ENCODE data around the gene HBG1.

Gene HBG1

DNA sequence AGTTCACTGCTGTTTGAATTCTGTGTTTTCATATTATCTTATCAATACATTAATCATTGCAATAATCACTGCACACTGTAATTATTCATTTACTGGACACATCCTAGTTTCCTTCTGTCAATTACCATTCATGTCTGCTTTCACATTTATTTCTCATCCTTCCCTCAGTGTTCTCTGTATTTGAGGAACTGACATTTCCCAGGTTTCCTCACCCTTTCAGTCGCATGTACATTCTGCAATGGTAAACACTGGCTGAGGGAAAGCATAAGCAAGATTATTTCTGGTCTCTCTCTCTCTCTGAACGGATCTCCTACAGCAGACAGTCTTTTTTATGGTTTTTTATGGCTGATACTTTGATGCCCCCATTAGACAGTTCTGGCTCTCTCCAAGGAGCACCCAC lies 11.2 kb downstream of the HBG1 start:
- Histone ChIP-seq H3K27me3 (no peaks in the 10 kb centered on the region), H3K4me1 (peaks cover 11% of the 10 kb centered on the region), H3K4me3 (no peak overlapping the region)

DNA sequence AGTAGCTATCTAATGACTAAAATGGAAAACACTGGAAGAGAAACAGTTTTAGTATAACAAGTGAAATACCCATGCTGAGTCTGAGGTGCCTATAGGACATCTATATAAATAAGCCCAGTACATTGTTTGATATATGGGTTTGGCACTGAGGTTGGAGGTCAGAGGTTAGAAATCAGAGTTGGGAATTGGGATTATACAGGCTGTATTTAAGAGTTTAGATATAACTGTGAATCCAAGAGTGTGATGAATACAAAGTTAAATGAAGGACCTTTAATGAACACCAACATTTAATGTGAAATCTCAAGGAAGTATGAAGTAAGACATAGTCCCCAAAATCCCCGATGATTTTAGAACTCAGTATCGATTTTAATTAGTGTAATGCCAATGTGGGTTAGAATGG lies 12.2 kb downstream of the HBG1 start:
- Histone ChIP-seq H3K4me2 (no peak overlapping the region), H3K4me1 (peaks cover 11% of the 10 kb centered on the region), H3K36me3 (no peaks in the 10 kb centered on the region), H3K4me3 (no peak overlapping the region), H3K27ac (no peak overlapping the region), H3K27me3 (no peaks in the 10 kb centered on the region), H3K9ac (no peak overlapping the region), H3K9me3 (no peaks in the 10 kb centered on the region), H4K20me1 (no peaks in the 10 kb centered on the region)
- no peak for TF ChIP-seq Cebpa-rat (IDR thresholded peaks at IDR 0.05)

More for the DNA sequence above, 11.2 kb downstream of the HBG1 start:
- Histone ChIP-seq H4K20me1 (no peaks in the 10 kb centered on the region), H3K36me3 (no peaks in the 10 kb centered on the region), H3K4me2 (no peak overlapping the region), H3K9me3 (no peaks in the 10 kb centered on the region), H3K9ac (no peak overlapping the region), H3K27ac (no peak overlapping the region)
- TF ChIP-seq Cebpa-rat (IDR thresholded peaks at IDR 0.05) = no peak

DNA sequence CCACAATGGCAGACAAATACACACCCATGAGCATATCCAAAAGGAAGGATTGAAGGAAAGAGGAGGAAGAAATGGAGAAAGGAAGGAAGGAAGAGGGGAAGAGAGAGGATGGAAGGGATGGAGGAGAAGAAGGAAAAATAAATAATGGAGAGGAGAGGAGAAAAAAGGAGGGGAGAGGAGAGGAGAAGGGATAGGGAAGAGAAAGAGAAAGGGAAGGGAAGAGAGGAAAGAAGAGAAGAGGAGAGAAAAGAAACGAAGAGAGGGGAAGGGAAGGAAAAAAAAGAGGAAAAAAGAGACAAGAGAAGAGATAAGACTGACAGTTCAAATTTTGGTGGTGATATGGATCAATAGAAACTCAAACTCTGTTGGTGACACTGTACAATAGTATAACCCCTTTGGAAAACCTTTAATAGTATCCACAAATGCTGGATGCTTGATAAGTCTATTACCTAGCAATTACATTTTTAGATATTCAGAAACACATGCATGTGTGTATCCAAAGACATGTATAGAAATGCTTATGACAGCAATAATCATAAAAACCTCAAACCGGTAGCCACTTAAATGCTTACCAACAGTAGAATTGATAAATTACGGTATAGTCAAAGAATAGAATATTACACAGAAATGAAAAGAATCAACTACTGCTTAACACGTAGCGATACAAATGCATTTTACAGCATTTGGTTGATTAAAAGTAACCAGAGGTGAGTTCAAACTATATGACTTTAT lies 14.1 kb downstream of the HBG1 start:
- no peak overlapping the region for H3K4me3 ChIP-seq
- H3K27me3 ChIP-seq = no peaks in the 10 kb centered on the region
- no peaks in the 10 kb centered on the region for H3K36me3 ChIP-seq
- H3K9me3 ChIP-seq = no peaks in the 10 kb centered on the region
- peaks cover 11% of the 10 kb centered on the region for H3K4me1 ChIP-seq
- no peak overlapping the region for H3K27ac ChIP-seq
- no peak overlapping the region for H3K4me2 ChIP-seq
- H3K9ac ChIP-seq = no peak overlapping the region
- H4K20me1 ChIP-seq = no peaks in the 10 kb centered on the region
- no peak for TF ChIP-seq Cebpa-rat (IDR thresholded peaks at IDR 0.05)

DNA sequence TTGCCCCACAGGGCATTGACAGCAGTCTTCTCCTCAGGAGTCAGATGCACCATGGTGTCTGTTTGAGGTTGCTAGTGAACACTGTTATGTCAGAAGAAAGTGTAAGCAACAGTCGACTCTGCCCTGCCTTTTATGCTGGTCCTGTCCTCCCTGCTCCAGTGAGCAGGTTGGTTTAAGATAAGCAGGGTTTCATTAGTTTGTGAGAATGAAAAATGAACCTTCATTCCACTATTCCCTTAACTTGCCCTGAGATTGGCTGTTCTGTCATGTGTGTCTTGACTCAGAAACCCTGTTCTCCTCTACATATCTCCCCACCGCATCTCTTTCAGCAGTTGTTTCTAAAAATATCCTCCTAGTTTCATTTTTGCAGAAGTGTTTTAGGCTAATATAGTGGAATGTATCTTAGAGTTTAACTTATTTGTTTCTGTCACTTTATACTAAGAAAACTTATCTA lies 15.2 kb downstream of the HBG1 start, which contains the start of gene HBD:
Gene HBD, minus strand, starts transcription at position 103 of the 454 bp plus-strand sequence. Its CDS starts 50 bp downstream, at position 53.
- H3K9ac ChIP-seq = no peak within 1 kb of the TSS
- no peaks in the 10 kb centered on the region for H3K9me3 ChIP-seq
- TF ChIP-seq Cebpa-rat (IDR thresholded peaks at IDR 0.05) = no peak
- H3K27ac ChIP-seq = no peak within 1 kb of the TSS
- peaks cover 11% of the 10 kb centered on the region for H3K4me1 ChIP-seq
- H3K4me3 ChIP-seq = no peak within 1 kb of the TSS
- no peaks in the 10 kb centered on the region for H3K27me3 ChIP-seq
- H3K36me3 ChIP-seq = no peaks in the 10 kb centered on the region
- H3K4me2 ChIP-seq = peak within 1 kb of the TSS; percentile 56
- no peaks in the 10 kb centered on the region for H4K20me1 ChIP-seq

DNA sequence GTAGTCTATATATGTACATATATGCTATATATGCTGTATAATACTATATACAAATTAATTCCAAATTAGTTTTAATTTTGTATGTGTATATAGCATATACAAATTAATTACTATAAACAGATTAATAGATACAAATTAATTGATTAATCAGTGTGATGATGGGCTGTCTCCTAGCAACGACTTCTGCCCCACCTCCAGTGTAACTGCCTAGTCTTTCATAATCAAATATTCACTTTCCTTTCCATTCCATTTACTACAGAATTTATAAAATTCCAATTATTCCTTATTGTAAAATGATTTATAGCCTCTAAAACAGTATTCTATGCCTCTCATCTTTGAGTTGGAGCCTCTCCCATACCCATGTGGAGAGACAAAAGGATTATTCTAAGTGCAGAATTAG lies 16.4 kb downstream of the HBG1 start:
- Histone ChIP-seq H3K27me3 (no peaks in the 10 kb centered on the region), H4K20me1 (no peaks in the 10 kb centered on the region), H3K9me3 (no peaks in the 10 kb centered on the region), H3K9ac (no peak overlapping the region), H3K4me3 (no peak overlapping the region), H3K27ac (no peak overlapping the region), H3K36me3 (no peaks in the 10 kb centered on the region), H3K4me2 (no peak overlapping the region), H3K4me1 (peaks cover 11% of the 10 kb centered on the region)
- TF ChIP-seq Cebpa-rat (IDR thresholded peaks at IDR 0.05) = no peak

DNA sequence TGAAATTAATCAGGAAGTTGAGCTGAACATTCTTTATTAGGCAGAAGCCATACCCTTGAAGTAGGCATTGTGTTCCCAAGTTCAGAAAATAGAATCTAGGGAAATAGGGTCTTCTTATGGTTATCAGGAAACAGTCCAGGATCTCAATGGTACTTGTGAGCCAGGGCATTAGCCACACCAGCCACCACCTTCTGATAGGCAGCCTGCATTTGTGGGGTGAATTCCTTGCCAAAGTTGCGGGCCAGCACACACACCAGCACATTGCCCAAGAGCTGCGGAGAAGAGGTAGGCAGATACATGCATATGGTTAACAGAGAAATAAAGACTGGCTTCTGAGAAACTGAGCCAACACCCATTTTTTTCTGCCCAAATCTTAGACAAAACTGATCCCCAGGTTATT lies 16.8 kb downstream of the HBG1 start:
- Histone ChIP-seq H4K20me1 (no peaks in the 10 kb centered on the region), H3K36me3 (no peaks in the 10 kb centered on the region), H3K4me2 (no peak overlapping the region), H3K9ac (no peak overlapping the region), H3K4me1 (peaks cover 11% of the 10 kb centered on the region), H3K9me3 (no peaks in the 10 kb centered on the region), H3K4me3 (no peak overlapping the region), H3K27me3 (no peaks in the 10 kb centered on the region), H3K27ac (no peak overlapping the region)
- TF ChIP-seq Cebpa-rat (IDR thresholded peaks at IDR 0.05) = no peak

DNA sequence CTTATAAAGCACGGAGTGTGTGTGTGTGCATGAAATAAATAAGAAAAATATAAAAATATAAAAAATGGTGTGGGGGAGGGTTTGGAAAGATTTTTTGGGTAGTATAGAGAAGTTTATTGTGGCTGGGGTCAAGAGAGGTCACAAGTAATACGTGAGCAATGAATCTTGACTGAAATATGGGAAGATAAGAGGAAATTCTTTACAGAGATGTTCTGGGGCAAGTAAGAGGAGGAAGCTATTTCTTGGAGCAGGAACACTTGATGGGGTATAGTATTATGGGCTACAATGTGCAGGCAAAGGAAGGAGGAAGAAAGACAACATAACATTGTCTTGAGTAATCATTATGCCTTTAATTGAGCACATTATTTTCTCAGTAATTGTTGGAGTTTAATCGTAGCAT lies 17.5 kb downstream of the HBG1 start:
- no peak for TF ChIP-seq Cebpa-rat (IDR thresholded peaks at IDR 0.05)
- Histone ChIP-seq H4K20me1 (no peaks in the 10 kb centered on the region), H3K27me3 (no peaks in the 10 kb centered on the region), H3K36me3 (no peaks in the 10 kb centered on the region), H3K9me3 (no peaks in the 10 kb centered on the region), H3K27ac (no peak overlapping the region), H3K4me1 (peaks cover 11% of the 10 kb centered on the region), H3K4me2 (no peak overlapping the region), H3K9ac (no peak overlapping the region), H3K4me3 (no peak overlapping the region)

DNA sequence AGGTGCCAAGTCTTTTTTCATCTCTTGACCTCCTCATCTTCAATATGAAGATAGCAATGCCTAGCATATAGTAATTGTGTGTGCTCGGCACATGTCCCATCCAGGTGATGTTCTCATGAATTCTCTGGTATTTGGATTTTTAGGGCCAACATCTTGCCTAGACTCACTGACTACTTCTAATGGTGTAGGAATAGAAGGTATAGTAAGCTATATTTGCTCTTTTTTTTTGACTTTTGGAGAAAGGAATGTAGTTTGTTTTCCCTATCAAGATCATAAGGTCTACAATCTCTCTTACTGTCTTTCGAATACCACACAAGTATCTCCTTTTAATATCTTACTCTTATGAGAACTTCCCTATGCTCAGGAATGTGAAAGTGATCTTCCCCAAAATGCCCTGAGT lies 18.5 kb downstream of the HBG1 start:
- Histone ChIP-seq H3K4me3 (no peak overlapping the region), H3K27ac (no peak overlapping the region), H4K20me1 (no peaks in the 10 kb centered on the region), H3K9me3 (no peaks in the 10 kb centered on the region), H3K27me3 (no peaks in the 10 kb centered on the region), H3K4me2 (no peak overlapping the region), H3K4me1 (peaks cover 11% of the 10 kb centered on the region), H3K36me3 (no peaks in the 10 kb centered on the region), H3K9ac (no peak overlapping the region)
- no peak for TF ChIP-seq Cebpa-rat (IDR thresholded peaks at IDR 0.05)

DNA sequence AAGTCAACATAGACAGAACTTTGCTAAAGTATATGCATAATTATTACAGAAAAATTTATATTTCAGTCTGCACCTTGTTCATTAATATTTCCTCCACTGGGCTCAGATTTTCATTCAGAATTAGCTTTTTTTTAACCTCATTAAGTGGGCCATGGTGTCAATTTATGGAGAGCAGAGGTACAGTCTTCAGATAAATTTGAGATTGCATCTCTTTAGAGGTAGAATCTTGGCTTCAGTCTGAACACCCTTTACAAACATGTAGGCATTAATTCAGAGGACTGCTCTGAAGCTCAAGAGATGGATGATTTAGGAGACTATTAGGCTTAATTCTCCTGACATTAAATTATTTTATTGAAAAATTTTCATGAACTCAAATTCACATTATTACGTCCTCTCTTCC lies 19.4 kb downstream of the HBG1 start:
- Histone ChIP-seq H3K36me3 (no peaks in the 10 kb centered on the region), H3K9ac (no peak overlapping the region), H3K4me2 (no peak overlapping the region), H3K27me3 (no peaks in the 10 kb centered on the region), H3K9me3 (no peaks in the 10 kb centered on the region), H4K20me1 (no peaks in the 10 kb centered on the region), H3K27ac (no peak overlapping the region), H3K4me3 (no peak overlapping the region), H3K4me1 (peaks cover 11% of the 10 kb centered on the region)
- no peak for TF ChIP-seq Cebpa-rat (IDR thresholded peaks at IDR 0.05)

DNA sequence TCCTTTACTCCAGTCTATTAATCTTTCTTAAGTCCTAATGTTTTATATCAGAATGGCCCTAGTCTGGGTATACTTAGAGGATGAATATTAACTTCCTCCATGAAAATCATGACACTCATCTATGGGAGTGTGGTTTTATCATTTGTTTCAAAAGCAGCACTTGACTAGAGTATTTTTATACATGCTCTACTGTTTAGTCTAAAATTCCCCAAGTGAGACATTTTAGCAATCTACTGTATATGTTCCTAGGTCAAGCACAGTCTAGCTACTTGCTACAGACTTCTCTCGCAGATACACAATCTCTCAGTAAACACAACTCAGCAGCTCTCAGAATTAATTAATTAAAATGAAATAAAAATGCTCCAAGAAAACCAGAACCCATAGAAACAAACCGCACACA lies 19.9 kb downstream of the HBG1 start:
- TF ChIP-seq Cebpa-rat (IDR thresholded peaks at IDR 0.05) = no peak
- Histone ChIP-seq H3K4me1 (peaks cover 11% of the 10 kb centered on the region), H3K9ac (no peak overlapping the region), H4K20me1 (no peaks in the 10 kb centered on the region), H3K4me3 (no peak overlapping the region), H3K36me3 (no peaks in the 10 kb centered on the region), H3K9me3 (no peaks in the 10 kb centered on the region), H3K4me2 (no peak overlapping the region), H3K27me3 (no peaks in the 10 kb centered on the region), H3K27ac (no peak overlapping the region)

Measured in BLaER1 (cell line).